ENCODE results near the gene SEMA6B. TPM values are rescaled to one million over a fixed set of nuclear protein-coding genes. Genes with fewer than 3 reads are reported as not detected.

The SEMA6B gene
- total and polyA plus RNA-seq, 10 of the 15 experiments (the other 5 are each of a cell fraction or from before 2014, with no cell fraction given): 0.13 TPM; not detected in 9

DNA sequence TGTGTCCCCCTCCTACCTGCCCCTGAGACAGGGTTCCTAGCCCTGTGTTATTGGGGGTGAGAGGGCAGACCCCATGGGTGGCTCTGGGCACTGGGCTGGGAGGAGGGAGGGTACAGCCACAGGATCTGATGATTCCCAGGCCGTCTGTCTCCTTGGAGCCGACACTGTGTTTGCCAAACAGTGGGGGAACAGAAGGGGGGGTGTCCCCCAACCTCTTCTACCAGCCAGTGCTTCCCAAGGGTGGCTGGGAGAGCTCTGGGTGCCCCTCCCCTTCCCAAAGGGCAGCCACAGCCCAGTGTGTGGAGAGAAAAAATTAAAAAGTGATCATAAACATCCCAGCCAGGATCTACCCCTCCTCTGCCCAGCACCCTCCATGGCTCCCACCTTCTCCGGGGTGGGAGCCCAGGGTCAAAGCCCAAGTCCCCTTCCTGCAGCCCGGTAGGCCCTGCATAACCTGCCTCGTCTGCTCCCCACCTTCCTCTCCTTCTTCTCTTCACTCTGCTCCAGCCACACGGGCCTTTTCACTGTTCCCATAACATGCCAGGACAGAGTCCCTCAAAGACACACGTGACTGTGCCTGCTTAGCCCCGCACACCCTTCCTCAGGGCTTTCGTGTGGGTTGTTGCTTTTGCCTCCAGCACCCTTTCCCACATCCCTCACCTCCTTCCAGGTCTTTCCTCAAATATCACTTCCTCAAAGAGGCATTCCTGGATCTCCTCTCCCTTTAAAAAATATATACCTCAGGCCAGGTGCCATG lies 39.8 kb downstream of the SEMA6B start (continued):
- TF ChIP-seq NKRF (conservative IDR thresholded peaks at IDR 0.05): no peak
- no peak for TF ChIP-seq KDM1A (IDR thresholded peaks at IDR 0.05; ENCODE audit: borderline replicate concordance)
- TF ChIP-seq SIX5 (IDR thresholded peaks at IDR 0.05; ENCODE audit: low read depth, low read length, severe bottlenecking): no peak
- TF ChIP-seq HDAC2 (IDR thresholded peaks at IDR 0.05): no peak
- TF ChIP-seq, protein P1, sequence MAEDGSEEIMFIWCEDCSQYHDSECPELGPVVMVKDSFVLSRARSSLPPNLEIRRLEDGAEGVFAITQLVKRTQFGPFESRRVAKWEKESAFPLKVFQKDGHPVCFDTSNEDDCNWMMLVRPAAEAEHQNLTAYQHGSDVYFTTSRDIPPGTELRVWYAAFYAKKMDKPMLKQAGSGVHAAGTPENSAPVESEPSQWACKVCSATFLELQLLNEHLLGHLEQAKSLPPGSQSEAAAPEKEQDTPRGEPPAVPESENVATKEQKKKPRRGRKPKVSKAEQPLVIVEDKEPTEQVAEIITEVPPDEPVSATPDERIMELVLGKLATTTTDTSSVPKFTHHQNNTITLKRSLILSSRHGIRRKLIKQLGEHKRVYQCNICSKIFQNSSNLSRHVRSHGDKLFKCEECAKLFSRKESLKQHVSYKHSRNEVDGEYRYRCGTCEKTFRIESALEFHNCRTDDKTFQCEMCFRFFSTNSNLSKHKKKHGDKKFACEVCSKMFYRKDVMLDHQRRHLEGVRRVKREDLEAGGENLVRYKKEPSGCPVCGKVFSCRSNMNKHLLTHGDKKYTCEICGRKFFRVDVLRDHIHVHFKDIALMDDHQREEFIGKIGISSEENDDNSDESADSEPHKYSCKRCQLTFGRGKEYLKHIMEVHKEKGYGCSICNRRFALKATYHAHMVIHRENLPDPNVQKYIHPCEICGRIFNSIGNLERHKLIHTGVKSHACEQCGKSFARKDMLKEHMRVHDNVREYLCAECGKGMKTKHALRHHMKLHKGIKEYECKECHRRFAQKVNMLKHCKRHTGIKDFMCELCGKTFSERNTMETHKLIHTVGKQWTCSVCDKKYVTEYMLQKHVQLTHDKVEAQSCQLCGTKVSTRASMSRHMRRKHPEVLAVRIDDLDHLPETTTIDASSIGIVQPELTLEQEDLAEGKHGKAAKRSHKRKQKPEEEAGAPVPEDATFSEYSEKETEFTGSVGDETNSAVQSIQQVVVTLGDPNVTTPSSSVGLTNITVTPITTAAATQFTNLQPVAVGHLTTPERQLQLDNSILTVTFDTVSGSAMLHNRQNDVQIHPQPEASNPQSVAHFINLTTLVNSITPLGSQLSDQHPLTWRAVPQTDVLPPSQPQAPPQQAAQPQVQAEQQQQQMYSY (CRISPR knock-in tag; IDR thresholded peaks at IDR 0.05): no peak
- no peak for TF ChIP-seq YBX1 (IDR thresholded peaks at IDR 0.05)

GRCh38 chr19:4519172-4519496 lies 40.4 kb downstream of the SEMA6B start:
- no peak overlapping the region for H2AFZ ChIP-seq (ENCODE audit: control insufficient read depth, low read depth, low read length)
- ChIA-PET POLR2A (no interaction called here), RAD21 (ENCODE audit: unreplicated experiment) (no interaction called here), CTCF (no interaction called here), SMC1A (ENCODE audit: uncharacterized antibody, unreplicated experiment) (no interaction called here)
- H3K4me2 ChIP-seq (ENCODE audit: control insufficient read depth, insufficient read depth): no peak overlapping the region
- in situ Hi-C loops (cut with MboI) (no loop called here), intact Hi-C loops (cut with micrococcal nuclease; ENCODE audit: unreplicated experiment) (no loop called here)
- 27% methylated on average over 6 of the region's 6 CpGs for WGBS (ENCODE audit: insufficient coverage, insufficient replicate concordance, low lambda C conversion rate, missing lambda C conversion rate)
- H4K20me1 ChIP-seq (ENCODE audit: control insufficient read depth, insufficient read depth): no peaks in the 10 kb centered on the region
- no peak overlapping the region for H3K4me3 ChIP-seq
- ATAC-seq (no peak), DNase-seq (ENCODE audit: low read depth, low spot score) (no peak), FAIRE-seq (no peak)
- no TSS peak for BruUV-seq (replicated peaks)
- H3K79me2 ChIP-seq (ENCODE audit: control insufficient read depth, insufficient read depth, low read length): no peaks in the 10 kb centered on the region
- H3K4me1 ChIP-seq (ENCODE audit: control insufficient read depth, insufficient read depth, low read length): no peaks in the 10 kb centered on the region
- no peak overlapping the region for H3K9ac ChIP-seq (ENCODE audit: control insufficient read depth, insufficient read depth, low read length)
- H3K9me3 ChIP-seq (replicated peaks; ENCODE audit: control insufficient read depth, insufficient read depth, low read length): no peaks in the 10 kb centered on the region
- H3K27me3 ChIP-seq (replicated peaks in 1 of 2; ENCODE audit: control insufficient read depth in 2 of 2, insufficient read depth in 2 of 2, low read length in 1 of 2): no peaks in the 10 kb centered on the region
- H3K27ac ChIP-seq (ENCODE audit: control insufficient read depth, insufficient read depth): no peak overlapping the region
- H3K36me3 ChIP-seq (ENCODE audit: control insufficient read depth in 2 of 2, insufficient read depth in 2 of 2, low read length in 1 of 2): no peaks in the 10 kb centered on the region
- TF ChIP-seq CHD4 (IDR thresholded peaks at IDR 0.05): no peak
- TF ChIP-seq RFX5 (IDR thresholded peaks at IDR 0.05; ENCODE audit: low read depth, low read length): no peak
- TF ChIP-seq MAX (IDR thresholded peaks at IDR 0.05; ENCODE audit: low read depth, low read length): no peak
- TF ChIP-seq, protein P2, sequence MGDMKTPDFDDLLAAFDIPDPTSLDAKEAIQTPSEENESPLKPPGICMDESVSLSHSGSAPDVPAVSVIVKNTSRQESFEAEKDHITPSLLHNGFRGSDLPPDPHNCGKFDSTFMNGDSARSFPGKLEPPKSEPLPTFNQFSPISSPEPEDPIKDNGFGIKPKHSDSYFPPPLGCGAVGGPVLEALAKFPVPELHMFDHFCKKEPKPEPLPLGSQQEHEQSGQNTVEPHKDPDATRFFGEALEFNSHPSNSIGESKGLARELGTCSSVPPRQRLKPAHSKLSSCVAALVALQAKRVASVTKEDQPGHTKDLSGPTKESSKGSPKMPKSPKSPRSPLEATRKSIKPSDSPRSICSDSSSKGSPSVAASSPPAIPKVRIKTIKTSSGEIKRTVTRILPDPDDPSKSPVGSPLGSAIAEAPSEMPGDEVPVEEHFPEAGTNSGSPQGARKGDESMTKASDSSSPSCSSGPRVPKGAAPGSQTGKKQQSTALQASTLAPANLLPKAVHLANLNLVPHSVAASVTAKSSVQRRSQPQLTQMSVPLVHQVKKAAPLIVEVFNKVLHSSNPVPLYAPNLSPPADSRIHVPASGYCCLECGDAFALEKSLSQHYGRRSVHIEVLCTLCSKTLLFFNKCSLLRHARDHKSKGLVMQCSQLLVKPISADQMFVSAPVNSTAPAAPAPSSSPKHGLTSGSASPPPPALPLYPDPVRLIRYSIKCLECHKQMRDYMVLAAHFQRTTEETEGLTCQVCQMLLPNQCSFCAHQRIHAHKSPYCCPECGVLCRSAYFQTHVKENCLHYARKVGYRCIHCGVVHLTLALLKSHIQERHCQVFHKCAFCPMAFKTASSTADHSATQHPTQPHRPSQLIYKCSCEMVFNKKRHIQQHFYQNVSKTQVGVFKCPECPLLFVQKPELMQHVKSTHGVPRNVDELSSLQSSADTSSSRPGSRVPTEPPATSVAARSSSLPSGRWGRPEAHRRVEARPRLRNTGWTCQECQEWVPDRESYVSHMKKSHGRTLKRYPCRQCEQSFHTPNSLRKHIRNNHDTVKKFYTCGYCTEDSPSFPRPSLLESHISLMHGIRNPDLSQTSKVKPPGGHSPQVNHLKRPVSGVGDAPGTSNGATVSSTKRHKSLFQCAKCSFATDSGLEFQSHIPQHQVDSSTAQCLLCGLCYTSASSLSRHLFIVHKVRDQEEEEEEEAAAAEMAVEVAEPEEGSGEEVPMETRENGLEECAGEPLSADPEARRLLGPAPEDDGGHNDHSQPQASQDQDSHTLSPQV (IDR thresholded peaks at IDR 0.05): no peak
- no peak for TF ChIP-seq FOXM1 (IDR thresholded peaks at IDR 0.05; ENCODE audit: low read depth, low read length)
- no peak for TF ChIP-seq SMAD1 (IDR thresholded peaks at IDR 0.05; ENCODE audit: low read depth, partially characterized antibody)
- TF ChIP-seq NR2C1 (IDR thresholded peaks at IDR 0.05): no peak
- no peak for TF ChIP-seq HDAC6 (IDR thresholded peaks at IDR 0.05; ENCODE audit: unreplicated experiment)

Measured in GM12878 (cell line).